Panc1 (cell line): ENCODE data around the gene HRH3.

Experiments
- POLR2AphosphoS5 ChIP-seq: IDR thresholded peaks from 2 replicates; pipeline ENCODE4 v1.6.1; 2012; ENCODE audit warnings: mild to moderate bottlenecking, low read depth, low read length, moderate library complexity
- SIN3A ChIP-seq: IDR thresholded peaks from 2 replicates; pipeline ENCODE4 v1.6.1; 2012; ENCODE audit warnings: low read depth, mild to moderate bottlenecking, low read length, moderate library complexity, borderline replicate concordance; ENCODE audit not compliant: insufficient read depth
- TF ChIP-seq, protein P1 (sequence below): fragments of 450-650 bp; IDR thresholded peaks from 2 replicates; pipeline ENCODE4 v1.5.1; 2017; ENCODE audit warnings: mild to moderate bottlenecking

DNA sequence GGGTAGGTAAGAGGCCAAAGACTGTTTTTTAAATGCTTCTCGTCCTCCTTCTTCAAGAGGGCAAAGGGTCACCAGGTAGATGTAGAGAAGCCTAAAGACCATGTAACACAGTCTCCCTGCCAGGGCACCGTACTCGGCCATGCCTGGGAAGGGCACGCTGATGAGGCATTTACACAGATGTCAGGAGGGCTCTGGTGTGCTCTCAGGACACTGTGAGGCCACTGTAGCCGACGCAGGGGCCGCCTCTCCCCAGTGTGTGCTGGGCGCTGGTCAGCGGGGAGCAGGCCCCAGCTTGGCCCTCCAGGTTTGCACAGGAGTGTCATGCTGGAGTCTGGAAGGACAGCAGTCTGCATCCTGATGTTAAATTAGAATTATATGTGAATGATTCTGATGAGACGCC lies 44.4 kb downstream of the HRH3 start:
- TF ChIP-seq POLR2AphosphoS5 (no peak), SIN3A (no peak)
- TF ChIP-seq, protein P1, sequence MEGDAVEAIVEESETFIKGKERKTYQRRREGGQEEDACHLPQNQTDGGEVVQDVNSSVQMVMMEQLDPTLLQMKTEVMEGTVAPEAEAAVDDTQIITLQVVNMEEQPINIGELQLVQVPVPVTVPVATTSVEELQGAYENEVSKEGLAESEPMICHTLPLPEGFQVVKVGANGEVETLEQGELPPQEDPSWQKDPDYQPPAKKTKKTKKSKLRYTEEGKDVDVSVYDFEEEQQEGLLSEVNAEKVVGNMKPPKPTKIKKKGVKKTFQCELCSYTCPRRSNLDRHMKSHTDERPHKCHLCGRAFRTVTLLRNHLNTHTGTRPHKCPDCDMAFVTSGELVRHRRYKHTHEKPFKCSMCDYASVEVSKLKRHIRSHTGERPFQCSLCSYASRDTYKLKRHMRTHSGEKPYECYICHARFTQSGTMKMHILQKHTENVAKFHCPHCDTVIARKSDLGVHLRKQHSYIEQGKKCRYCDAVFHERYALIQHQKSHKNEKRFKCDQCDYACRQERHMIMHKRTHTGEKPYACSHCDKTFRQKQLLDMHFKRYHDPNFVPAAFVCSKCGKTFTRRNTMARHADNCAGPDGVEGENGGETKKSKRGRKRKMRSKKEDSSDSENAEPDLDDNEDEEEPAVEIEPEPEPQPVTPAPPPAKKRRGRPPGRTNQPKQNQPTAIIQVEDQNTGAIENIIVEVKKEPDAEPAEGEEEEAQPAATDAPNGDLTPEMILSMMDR = no peak
